ENCODE data around the gene BMP7.
"Not testable (repeated sequence)": the region's sequence is repeated elsewhere in the genome, so short reads cannot be mapped to it uniquely, and the experiment has no call there.

Gene BMP7

GRCh38 chr20:57249073-57249472 lies 17.4 kb downstream of the BMP7 start:
- DNase-seq (ENCODE audit: low read depth): no peak

DNA sequence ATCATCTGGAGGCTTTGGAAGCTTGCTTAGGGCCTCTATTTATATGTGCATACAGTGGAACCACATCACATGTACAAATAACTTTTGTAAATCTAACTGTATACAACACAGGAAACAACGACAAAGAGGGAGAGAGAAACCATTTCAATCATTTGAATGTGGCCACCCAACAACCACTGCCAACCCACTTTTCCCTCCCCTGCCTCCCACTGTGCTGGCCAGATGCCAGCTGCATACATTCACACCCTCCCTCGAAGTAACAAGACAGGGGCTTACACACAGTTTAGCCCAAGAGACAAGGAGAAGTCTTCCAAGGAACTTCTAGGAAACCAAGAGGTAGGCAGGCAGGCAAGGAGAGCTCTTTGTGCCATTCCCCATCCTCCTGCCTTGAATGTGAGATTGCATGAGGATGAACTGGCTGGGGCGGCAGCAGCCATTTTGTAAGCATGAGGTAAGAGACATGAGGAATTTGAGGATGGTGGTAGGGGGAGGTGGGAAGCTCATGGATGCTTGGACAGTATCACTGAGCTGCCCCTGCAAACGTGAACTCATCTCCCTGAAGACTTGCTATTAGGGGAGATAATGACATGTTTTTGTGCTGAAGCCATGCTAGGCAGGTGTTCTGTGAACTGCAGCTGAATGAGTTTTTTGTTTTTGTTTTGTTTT lies 18.2 kb downstream of the BMP7 start:
- no peak for DNase-seq (ENCODE audit: low read depth)

GRCh38 chr20:57247292-57247965 lies 19.0 kb downstream of the BMP7 start:
- DNase-seq (ENCODE audit: low read depth): no peak

DNA sequence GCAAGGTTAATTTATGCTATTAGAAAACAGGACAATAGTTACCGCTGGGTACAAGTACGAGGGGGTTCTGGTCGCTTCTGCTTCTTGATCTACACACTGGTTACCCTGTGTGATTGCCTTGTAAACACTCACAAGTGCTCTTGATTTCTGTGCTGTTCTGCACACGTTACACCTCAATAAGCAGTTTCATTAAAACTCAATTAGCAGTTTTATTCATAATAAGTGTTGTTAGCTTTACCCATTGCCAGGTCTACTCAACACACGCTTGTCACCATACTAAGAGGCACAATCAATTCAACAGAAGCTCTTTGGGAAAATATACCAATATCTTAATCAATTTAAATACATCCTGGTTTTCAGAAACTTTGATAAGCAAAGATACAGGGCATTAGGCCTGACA lies 20.4 kb downstream of the BMP7 start:
- DNase-seq (ENCODE audit: low read depth): no peak

DNA sequence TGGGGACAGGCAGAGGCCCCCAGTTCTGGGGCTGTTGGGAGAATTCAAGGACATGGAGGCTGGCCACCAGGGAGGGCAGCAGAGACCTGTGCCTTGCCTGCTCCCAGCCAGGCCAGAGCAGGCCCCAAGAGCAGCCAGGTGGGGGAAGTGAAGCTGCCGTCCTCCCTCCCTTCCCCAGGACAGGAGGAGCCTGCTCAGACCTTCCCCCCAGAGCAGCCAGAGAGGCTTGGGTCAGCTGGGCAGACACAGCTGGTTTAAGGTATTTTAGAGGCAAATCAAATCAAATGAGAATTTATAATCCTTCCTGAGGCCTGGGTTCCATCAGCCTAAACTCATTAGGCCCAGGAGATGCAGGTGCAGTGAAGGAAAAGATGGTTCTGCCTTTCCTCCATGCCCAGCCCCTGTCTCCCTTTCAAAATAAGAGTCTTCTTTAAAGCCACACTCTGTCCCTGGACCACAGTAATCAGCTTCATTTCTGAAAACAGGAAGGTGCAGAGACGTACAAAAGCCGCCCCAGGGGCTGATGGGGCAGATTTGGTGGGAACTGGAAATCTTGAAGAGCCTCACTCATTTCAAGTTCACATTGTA lies 21.7 kb downstream of the BMP7 start:
- DNase-seq (ENCODE audit: low read depth): no peak

DNA sequence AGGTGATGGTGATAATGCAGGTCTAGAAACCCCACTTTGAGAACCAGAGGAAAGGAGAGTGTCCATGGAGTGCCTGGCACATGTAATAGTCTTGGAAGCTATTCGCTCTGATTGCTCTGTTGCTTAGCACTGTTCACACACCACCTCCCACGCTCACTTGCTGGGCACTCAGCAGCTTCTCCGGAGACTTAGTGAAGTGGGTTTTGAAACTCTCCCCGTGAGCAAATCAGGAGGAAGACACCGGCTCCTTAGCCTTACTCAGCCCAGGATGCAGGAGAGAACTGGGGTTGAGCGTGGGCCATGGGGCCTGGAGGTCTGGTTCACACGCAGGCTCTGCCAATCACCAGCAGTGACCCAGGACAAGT lies 22.2 kb downstream of the BMP7 start:
- DNase-seq (ENCODE audit: low read depth): no peak

GRCh38 chr20:57243480-57244220 lies 22.8 kb downstream of the BMP7 start:
- DNase-seq (ENCODE audit: low read depth): no peak

DNA sequence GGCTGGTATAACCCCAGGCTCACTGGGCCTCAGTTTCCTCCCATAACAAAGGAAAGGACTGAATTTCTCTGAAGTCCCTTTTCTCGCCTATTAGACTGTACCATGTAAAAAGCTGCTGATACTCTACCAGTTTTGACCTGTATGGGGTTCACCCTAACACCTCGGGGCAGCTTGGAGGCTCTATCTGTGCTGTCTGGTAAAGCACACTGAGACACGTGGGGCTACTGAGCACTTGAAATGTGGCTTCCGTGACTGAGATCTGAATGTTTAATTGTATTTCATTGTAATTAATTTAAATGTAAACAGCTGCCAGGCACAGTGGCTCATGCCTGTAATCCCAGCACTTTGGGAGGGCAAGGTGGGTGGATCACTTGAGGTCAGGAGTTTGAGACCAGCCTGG lies 24.0 kb downstream of the BMP7 start:
- DNase-seq (ENCODE audit: low read depth): no peak

DNA sequence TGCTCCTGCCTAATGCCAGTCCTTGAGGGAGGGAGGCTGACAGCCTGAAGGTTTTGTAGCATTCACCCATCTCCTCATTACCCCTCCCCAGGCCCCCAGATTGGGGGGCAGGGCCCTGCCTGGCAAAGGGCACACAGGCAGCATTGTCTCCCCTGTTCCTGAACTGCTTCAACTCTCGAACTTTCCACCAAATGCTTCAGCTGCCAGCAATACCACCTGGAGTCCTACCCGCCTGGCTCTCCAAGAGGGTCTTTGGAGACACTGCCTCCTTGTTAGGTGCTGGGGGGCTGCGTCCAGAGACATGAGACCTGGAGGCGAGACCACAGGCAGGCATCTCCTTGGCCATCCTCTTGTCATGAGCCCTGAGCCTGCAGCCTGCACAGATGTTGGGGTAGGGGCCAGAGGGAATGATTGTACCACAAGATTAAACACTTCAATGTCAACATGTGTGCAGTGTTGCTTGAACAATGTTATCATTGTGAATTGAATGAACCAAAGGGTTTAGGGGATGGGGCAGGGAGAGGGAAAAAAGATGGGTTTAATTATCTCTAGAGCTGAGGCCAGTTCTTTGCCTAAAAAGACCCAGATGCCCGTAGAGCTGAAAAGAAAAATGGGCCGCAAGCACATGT lies 25.0 kb downstream of the BMP7 start:
- no peak for DNase-seq (ENCODE audit: low read depth)

DNA sequence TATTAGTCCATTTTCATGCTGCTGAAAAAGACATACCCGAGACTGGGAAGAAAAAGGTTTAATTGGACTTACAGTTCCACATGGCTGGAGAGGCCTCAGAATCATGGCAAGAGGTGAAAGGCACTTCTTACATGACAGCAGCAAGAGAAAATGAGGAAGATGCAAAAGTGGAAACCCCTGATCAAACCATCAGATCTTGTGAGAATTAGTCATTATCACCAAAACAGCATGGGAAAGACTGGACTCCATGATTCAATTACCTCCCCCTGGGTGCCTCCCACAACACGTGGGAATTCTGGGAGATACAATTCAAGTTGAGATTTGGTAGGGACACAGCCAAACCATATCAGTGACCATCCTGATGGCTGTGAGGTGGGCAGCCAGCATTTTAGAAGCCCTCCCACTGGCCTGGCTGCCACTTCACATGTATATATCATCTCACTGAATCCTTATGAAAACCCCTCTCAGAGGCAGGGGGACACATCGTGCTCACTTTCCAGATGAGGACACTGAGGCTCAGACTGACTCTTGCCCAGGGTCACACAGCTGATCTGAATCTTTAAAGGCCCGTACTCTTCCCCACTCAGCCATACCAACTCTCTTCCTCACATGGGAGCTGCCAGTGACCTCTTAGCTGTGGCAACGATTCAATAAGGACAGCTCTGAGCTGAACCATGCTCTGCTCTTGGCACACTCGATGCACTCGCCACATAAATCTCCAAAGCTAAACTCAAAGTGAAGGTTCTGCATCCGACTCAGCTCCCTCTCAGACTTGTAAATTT lies 25.7 kb downstream of the BMP7 start:
- DNase-seq (ENCODE audit: low read depth): no peak

DNA sequence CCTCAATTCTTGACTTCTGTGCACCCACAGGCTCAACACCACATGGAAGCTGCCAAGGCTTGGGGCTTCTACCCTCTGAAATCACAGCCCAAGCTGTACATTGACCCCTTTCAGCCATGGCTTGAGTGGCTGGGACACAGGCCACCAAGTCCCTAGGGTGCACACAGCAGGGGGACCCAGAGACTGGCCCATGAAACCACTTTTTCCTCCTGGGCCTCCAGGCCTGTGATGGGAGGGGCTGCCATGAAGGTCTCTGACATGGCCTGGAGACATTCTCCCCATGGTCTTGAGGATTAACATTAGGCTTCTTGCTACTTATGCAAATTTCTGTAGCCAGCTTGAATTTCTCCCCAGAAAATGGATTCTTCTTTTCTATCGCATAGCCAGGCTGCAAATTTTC lies 26.7 kb downstream of the BMP7 start:
- not testable (repeated sequence) for DNase-seq (ENCODE audit: low read depth)

GRCh38 chr20:57239324-57239723 lies 27.1 kb downstream of the BMP7 start:
- not testable (repeated sequence) for DNase-seq (ENCODE audit: low read depth)

DNA sequence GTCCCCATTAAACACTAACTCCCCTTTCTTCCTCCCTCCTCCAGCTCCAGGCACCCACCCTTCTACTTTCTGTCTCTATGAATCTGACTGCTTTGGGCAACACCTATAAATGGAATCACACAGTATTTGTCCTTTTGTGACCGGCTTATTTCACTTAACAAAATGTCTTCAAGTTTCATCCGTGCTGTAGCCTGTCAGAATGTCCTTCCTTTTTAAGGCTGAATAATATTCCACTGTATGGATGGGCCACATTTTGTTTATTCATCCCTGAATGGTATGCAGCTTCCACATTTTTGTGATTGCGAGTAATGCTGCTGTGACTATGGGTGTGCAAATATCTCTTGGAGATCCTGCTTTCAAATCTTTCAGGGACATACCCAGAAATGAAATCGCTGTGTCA lies 28.4 kb downstream of the BMP7 start:
- DNase-seq (ENCODE audit: low read depth): no peak

DNA sequence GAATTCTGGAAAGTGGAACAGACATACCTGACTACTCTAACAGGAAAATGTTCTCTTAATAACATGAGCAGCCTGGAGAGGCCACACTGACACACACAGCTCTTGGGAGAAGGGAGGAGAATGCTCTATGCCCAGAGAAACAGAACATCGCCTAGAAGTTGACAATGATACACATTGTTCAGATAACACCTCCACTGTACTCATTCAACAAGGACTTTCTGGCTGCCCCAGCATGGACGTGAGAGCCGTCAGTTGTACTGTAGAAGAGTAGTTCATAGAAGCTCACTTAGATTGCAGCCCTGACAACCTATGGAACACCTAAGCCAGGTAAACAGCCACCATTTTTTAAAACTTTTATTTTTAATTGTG lies 28.9 kb downstream of the BMP7 start:
- no peak for DNase-seq (ENCODE audit: low read depth)

GRCh38 chr20:57236813-57237584 lies 29.4 kb downstream of the BMP7 start:
- no peak for DNase-seq (ENCODE audit: low read depth)

DNA sequence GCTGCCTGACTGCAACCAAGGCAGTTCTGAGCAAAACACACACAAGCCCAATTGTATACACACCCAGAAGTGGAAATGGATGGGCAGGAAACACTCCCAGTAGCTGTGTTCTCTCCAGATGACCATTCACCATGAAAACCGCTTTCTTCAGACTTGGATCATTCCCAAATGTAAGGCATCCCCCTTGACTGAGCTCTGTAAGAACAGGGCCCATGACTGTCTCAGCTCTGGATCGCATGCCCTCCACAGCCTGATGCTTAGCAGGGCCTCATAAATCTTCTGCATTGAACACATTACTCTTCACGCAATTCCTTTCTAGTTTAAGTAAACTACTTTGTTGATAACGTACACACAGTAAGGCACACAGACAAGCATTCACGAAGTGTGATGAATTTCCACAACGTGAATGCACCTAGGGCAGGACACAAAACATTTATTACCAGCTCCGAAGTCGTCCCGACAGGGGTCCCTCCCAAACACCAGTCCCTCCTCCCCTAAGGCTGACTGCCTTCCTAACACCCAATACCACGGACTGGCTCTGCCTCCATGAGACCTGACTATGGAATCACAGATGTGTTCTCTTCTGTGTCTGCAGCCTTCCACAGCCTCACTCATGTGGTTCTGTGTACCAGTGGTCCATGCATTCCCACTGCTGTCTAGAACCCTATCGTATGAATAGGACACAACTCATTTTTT lies 31.7 kb downstream of the BMP7 start:
- DNase-seq (ENCODE audit: low read depth): no peak

- no peak for DNase-seq (ENCODE audit: low read depth)
Observed at GRCh38 chr20:57231951-57232428, 34.5 kb downstream of the BMP7 start.

GRCh38 chr20:57231161-57231560 lies 35.3 kb downstream of the BMP7 start:
- DNase-seq (ENCODE audit: low read depth): no peak

GRCh38 chr20:57230247-57230646 lies 36.2 kb downstream of the BMP7 start:
- no peak for DNase-seq (ENCODE audit: low read depth)

- DNase-seq (ENCODE audit: low read depth): no peak
Observed at GRCh38 chr20:57229490-57229889, 37.0 kb downstream of the BMP7 start.
